ENCODE measurements around the gene CLDND2. TPM values are rescaled to one million over a fixed set of nuclear protein-coding genes. Genes with fewer than 3 reads are reported as not detected.
A peak's percentile ranks its signal among the peaks of the same experiment; 100 is the strongest.

CLDND2 gene
- total RNA-seq, 1 experiment from 2014 or later, result 0.95 TPM

DNA sequence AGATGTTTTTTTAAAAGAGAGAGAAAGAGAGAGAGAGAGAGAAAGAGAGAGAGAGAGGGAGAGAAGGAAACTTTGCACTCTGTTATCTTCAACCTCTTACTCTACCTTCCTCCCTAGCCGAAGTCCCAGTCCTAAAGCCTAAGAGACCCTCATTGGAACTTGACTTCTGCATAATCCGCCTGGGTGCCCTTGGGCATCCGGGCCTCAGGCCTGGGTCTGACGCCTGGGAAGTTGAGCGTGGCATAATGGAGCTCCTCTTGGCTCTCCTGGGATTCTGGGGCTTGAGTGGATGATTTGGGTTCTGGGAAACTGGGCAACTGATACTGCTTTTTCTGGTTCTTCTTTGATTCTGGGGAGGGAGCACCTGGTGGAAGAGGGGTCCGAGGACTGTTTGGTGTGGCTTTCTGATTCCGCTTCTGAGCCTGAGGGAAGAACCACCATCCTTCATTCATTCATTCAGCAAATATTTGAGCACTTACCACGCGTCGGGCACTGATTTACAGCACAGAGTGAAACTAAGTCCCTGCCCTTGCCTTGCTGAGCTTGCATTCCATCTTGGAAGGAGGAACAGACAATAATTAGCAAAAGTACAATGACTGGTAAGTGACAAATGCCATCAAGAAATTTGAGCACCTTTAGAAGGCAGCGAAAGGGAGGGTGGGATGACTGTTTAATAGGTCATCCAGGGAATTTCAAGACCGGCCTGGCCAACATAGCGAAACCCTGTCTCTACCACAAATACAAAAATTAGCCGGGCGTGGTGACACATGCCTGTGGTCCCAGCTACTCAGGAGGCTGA, 42.3 kb upstream of the CLDND2 start:
- Histone ChIP-seq H3K9ac (ENCODE audit: low read length) (no peak overlapping the region), H4K20me1 (ENCODE audit: low read length) (no peaks in the 10 kb centered on the region), H3K27me3 (ENCODE audit: low read length) (peaks cover 23% of the 10 kb centered on the region), H3K79me2 (ENCODE audit: low read length) (no peaks in the 10 kb centered on the region), H3K27ac (ENCODE audit: low read length) (no peak overlapping the region), H2AFZ (ENCODE audit: low read length) (no peak overlapping the region), H3K4me1 (ENCODE audit: insufficient read depth, low read length) (peaks cover 13% of the 10 kb centered on the region), H3K9me2 (replicated peaks; ENCODE audit: low read length) (no peaks in the 10 kb centered on the region), H3K9me3 (ENCODE audit: low read length) (no peaks in the 10 kb centered on the region), H3F3A (ENCODE audit: low read length, unreplicated experiment) (no peaks in the 10 kb centered on the region), H3K4me3 (ENCODE audit: low read length) (no peak overlapping the region), H3K36me3 (ENCODE audit: low read depth, low read length) (no peaks in the 10 kb centered on the region), H3K4me2 (ENCODE audit: low read length) (no peak overlapping the region)
- TF ChIP-seq, protein P1, sequence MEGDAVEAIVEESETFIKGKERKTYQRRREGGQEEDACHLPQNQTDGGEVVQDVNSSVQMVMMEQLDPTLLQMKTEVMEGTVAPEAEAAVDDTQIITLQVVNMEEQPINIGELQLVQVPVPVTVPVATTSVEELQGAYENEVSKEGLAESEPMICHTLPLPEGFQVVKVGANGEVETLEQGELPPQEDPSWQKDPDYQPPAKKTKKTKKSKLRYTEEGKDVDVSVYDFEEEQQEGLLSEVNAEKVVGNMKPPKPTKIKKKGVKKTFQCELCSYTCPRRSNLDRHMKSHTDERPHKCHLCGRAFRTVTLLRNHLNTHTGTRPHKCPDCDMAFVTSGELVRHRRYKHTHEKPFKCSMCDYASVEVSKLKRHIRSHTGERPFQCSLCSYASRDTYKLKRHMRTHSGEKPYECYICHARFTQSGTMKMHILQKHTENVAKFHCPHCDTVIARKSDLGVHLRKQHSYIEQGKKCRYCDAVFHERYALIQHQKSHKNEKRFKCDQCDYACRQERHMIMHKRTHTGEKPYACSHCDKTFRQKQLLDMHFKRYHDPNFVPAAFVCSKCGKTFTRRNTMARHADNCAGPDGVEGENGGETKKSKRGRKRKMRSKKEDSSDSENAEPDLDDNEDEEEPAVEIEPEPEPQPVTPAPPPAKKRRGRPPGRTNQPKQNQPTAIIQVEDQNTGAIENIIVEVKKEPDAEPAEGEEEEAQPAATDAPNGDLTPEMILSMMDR (conservative IDR thresholded peaks at IDR 0.05; ENCODE audit: low read depth, low read length), result no peak
- no peak for TF ChIP-seq EZH2phosphoT487 (IDR thresholded peaks at IDR 0.05; ENCODE audit: borderline replicate concordance, low read length)
- TF ChIP-seq EZH2 (IDR thresholded peaks at IDR 0.05; ENCODE audit: low read length, unreplicated experiment), result no peak
- ChIA-PET CTCF (no interaction called here), POLR2A (ENCODE audit: unreplicated experiment) (no interaction called here)
- ATAC-seq, result no peak
- intact Hi-C loops (cut with micrococcal nuclease), result no loop called here
- no TSS peak for BruUV-seq (replicated peaks)
- peak; percentile 21 for DNase-seq

DNA sequence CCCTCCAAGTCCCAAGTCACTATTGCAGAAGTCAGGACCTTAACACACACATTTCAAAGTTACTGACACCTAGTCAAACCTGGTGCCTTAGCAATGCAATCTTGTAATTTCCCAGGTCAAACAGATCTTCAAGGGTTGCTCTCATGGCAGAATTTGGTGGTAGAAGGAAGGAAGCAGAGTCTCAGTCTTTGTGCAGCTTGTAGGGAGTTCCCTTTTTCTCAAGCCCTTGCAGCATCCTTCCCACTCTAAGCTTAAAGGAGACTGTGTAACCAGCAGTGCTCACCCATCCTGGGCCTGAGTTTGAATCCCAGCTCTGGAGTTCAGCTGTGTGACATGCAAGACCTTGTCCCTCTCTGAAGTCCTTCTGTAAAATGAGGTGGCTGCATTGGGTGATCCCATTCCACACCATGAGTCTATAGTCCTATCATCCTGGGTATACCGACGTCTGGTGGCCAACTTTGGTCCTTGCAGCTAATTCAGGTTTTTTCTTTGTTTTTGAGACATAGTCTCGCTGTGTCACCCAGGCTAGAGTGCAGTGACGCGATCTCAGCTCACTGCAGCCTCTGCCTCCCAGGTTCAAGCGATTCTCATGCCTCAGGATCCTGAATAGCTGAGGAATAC, 38.8 kb upstream of the CLDND2 start:
- peak; percentile 68; the same call in 1 of the 2 replicates for ATAC-seq
- BruUV-seq (replicated peaks), result no TSS peak
- H2AFZ ChIP-seq (ENCODE audit: low read length), result no peak overlapping the region
- intact Hi-C loops (cut with micrococcal nuclease), result loop anchor here (1.0 kb wide), 1 partner anchor 68 kb away; no protein-coding TSS in a partner anchor
- no peaks in the 10 kb centered on the region for H3K36me3 ChIP-seq (ENCODE audit: low read depth, low read length)
- peak; percentile 63 for DNase-seq
- CTCF ChIA-PET, result interaction anchor here (0.6 to 0.9 kb wide), 2 partner anchors 14 to 68 kb away, joined by 3 to 6 read pairs; no protein-coding TSS in a partner anchor
- H3K4me2 ChIP-seq (ENCODE audit: low read length), result no peak overlapping the region
- TF ChIP-seq, protein P1 (conservative IDR thresholded peaks at IDR 0.05; ENCODE audit: low read depth, low read length), result peak; percentile 58
- TF ChIP-seq EZH2phosphoT487 (IDR thresholded peaks at IDR 0.05; ENCODE audit: borderline replicate concordance, low read length) (no peak), EZH2 (IDR thresholded peaks at IDR 0.05; ENCODE audit: low read length, unreplicated experiment) (no peak)
- no peaks in the 10 kb centered on the region for H3K27me3 ChIP-seq (ENCODE audit: low read length)
- H3K9me2 ChIP-seq (replicated peaks; ENCODE audit: low read length), result no peaks in the 10 kb centered on the region
- no peak overlapping the region for H3K27ac ChIP-seq (ENCODE audit: low read length)
- no peaks in the 10 kb centered on the region for H3F3A ChIP-seq (ENCODE audit: low read length, unreplicated experiment)
- H4K20me1 ChIP-seq (ENCODE audit: low read length), result no peaks in the 10 kb centered on the region
- peaks cover 13% of the 10 kb centered on the region for H3K4me1 ChIP-seq (ENCODE audit: insufficient read depth, low read length)
- H3K9ac ChIP-seq (ENCODE audit: low read length), result no peak overlapping the region
- no peaks in the 10 kb centered on the region for H3K79me2 ChIP-seq (ENCODE audit: low read length)
- no peak overlapping the region for H3K4me3 ChIP-seq (ENCODE audit: low read length)
- no peaks in the 10 kb centered on the region for H3K9me3 ChIP-seq (ENCODE audit: low read length)
- POLR2A ChIA-PET (ENCODE audit: unreplicated experiment), result interaction anchor here (0.6 kb wide), 1 partner anchor 321 kb away, joined by 4 read pairs; no protein-coding TSS in a partner anchor

All from PC-3 (cell line).